Tibial artery (tissue), 4 donors: ENCODE results near the gene HSPA4L.
A peak's percentile ranks its signal among the peaks of the same experiment; 100 is the strongest.

ENCODE experiments used
- DNase-seq, 2 donors: peaks; one replicate each; pipeline ENCODE4 v3.0.0-alpha.2; 2019
- H3K27ac ChIP-seq, 2 donors: fragments of 200-600 bp; sonication (generic) in 1 of 2; 1 replicate in 1 of 2; 2 replicates in 1 of 2; pipeline ENCODE4 v1.5.1; 2018 to 2019; ENCODE audit warnings: mild to moderate bottlenecking in 1 of 2
- H3K27me3 ChIP-seq, 2 donors: fragments of 200-600 bp; sonication (generic) in 1 of 2; one replicate each; pipeline versions ENCODE4 v1.5.1 to v1.6.0; 2016 to 2019
- H3K36me3 ChIP-seq, 3 donors: fragments of 200-600 bp; sonication (generic) in 2 of 3; one replicate each; pipeline ENCODE4 v1.5.1; 2016 to 2019; ENCODE audit warnings: mild to moderate bottlenecking in 2 of 3
- H3K4me1 ChIP-seq, 4 donors: fragments of 200-600 bp; sonication (generic) in 2 of 4; 1 replicate in 3 of 4; 2 replicates in 1 of 4; pipeline ENCODE4 v1.5.1; 2016 to 2019
- H3K4me3 ChIP-seq, 2 donors: fragments of 200-600 bp; sonication (generic) in 1 of 2; 1 replicate in 1 of 2; 2 replicates in 1 of 2; pipeline ENCODE4 v1.5.1; 2018 to 2019; ENCODE audit warnings: mild to moderate bottlenecking in 2 of 2
- H3K9me3 ChIP-seq, 3 donors: fragments of 200-600 bp; sonication (generic) in 1 of 3; one replicate each; pipeline ENCODE4 v1.5.1; 2016 to 2019
- intact Hi-C: fragments of 100-400 bp; cut with DNase I; formaldehyde crosslinking; loops from one replicate; pipeline ENCODE4 v1.15.0; 2023; ENCODE audit warnings: low total_unique reads
- TF ChIP-seq, protein P1 (sequence below), 2 experiments: fragments of 200-600 bp in 1 of 2; fragments of 450-650 bp in 1 of 2; IDR thresholded peaks; one replicate each; pipeline ENCODE4 v1.5.1; 2017 to 2019; ENCODE audit warnings: antibody characterized with exemption in 2 of 2, mild to moderate bottlenecking in 1 of 2, moderate library complexity in 1 of 2

Gene HSPA4L

DNA sequence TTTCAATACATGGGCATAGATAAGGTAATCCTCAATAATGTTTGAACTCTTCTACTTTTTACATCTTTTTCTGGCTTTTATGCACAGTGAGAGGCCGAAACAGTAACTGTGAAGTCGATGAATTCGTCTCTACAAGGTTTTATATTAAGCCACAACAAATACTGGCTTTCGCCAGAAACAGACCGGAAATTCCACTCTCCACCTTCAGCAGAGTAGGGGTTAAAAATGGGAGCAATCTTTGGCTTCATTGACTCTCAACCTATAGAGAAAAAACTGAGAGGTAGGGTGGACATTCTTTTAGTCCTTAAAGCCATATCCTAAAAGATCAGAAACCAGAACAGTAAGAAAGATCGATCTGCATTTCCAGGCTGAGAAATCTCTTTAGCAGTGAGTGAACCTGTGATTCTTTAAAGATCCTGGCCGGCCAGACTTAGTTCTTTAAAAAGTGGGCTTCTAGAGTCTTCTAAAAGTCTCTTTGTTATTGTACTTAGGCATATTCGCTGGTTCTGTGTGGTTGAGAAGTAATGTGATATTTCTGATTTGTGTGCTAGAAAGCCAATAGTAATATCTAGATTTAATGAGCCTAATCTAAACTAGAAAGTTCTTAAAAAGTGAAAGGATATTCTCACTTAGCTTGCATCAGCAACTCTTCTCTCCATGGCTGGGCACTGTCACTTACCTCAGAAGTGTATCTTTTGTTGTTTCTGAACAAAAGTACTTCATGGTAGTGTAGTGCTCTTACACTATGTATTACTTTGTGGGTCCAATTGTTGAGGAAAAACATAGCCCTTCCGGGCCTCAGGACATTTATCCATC is 2.0 kb downstream of the HSPA4L start:
- TF ChIP-seq, protein P1, sequence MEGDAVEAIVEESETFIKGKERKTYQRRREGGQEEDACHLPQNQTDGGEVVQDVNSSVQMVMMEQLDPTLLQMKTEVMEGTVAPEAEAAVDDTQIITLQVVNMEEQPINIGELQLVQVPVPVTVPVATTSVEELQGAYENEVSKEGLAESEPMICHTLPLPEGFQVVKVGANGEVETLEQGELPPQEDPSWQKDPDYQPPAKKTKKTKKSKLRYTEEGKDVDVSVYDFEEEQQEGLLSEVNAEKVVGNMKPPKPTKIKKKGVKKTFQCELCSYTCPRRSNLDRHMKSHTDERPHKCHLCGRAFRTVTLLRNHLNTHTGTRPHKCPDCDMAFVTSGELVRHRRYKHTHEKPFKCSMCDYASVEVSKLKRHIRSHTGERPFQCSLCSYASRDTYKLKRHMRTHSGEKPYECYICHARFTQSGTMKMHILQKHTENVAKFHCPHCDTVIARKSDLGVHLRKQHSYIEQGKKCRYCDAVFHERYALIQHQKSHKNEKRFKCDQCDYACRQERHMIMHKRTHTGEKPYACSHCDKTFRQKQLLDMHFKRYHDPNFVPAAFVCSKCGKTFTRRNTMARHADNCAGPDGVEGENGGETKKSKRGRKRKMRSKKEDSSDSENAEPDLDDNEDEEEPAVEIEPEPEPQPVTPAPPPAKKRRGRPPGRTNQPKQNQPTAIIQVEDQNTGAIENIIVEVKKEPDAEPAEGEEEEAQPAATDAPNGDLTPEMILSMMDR (IDR thresholded peaks at IDR 0.05): no peak
- DNase-seq: no peak
- Histone ChIP-seq H3K9me3 (no peaks in the 10 kb centered on the region), H3K36me3 (no peaks in the 10 kb centered on the region), H3K27ac (peak overlapping the region; percentile 86 to 87), H3K4me1 (peaks cover 0 to 10% (median 4%) of the 10 kb centered on the region in 4 donors), H3K4me3 (peak overlapping the region; percentile 69 to 83), H3K27me3 (no peaks in the 10 kb centered on the region)
- intact Hi-C loops: loop anchor here (10.0 kb wide), 1 partner anchor 181 kb away; the partner anchor contains the start of genes ABHD18 and MFSD8

DNA sequence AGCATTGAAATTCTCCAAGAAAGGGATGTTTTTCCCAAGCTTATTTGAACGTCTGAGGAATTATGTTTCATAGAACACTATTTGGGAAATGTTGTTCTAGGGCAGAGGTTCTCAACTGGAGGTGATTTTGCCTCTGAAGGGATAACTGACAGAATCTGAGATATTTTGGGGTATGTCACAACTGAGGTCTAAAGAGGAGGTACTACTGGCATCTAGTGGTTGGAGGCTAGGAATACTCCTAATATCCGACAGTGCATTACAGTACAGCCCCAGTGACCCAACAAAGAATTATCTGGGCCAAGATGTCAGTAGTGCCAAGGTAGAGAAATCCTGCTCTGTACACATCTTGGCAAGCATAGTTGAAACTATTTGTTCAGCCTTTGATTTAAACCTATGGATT is 6.4 kb downstream of the HSPA4L start:
- intact Hi-C loops: loop anchor here (5.0 to 10.0 kb wide), 2 partner anchors 94 to 176 kb away; partner anchors contain the start of genes ABHD18, MFSD8 and PLK4
- Histone ChIP-seq H3K4me1 (peaks cover 0 to 10% (median 0%) of the 10 kb centered on the region in 4 donors), H3K4me3 (no peak overlapping the region), H3K27ac (no peak overlapping the region), H3K27me3 (no peaks in the 10 kb centered on the region), H3K9me3 (no peaks in the 10 kb centered on the region), H3K36me3 (no peaks in the 10 kb centered on the region)
- no peak for DNase-seq
- TF ChIP-seq, protein P1 (IDR thresholded peaks at IDR 0.05): no peak

DNA sequence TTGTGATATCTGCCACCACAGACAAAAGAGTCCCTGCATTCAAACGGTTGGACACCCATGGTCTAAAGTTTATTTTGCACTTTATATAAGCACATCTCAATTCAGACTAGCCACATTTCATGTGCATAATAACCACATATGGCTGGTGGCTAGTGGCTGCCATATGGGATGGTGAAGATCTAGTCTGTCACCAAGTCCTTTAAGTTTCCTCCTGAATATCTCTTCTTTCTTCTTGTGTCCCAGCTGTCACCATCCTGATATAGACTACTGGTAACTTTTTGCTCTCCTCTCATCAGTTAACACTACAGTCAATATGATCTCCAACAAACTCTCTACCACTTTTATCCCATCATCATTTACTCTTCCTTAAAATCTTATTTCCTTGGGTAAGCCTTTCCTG is 9.3 kb downstream of the HSPA4L start:
- Histone ChIP-seq H3K4me3 (no peak overlapping the region), H3K27ac (no peak overlapping the region), H3K9me3 (no peaks in the 10 kb centered on the region), H3K36me3 (no peaks in the 10 kb centered on the region), H3K4me1 (no peaks in the 10 kb centered on the region), H3K27me3 (no peaks in the 10 kb centered on the region)
- TF ChIP-seq, protein P1 (IDR thresholded peaks at IDR 0.05): no peak
- no peak for DNase-seq
- intact Hi-C loops: no loop called here

DNA sequence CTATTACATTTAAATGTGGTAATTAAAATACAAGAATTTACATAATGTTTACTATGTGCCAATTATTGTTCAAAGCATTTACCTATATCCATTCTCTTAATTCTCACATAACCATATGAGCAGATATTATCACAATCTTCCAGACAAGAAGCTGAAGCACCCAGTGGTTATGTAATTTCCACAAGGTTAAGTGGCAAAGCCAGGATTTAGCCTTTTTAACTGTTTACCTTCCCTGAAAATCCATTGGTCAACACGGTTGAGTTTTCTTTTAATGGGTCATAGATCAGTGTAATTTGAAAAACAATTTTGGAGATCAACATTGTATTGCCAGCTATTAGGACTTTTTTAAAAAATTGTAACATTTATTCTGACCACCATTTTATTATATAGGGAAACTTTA is 11.4 kb downstream of the HSPA4L start:
- Histone ChIP-seq H3K4me3 (no peak overlapping the region), H3K27ac (no peak overlapping the region), H3K36me3 (no peaks in the 10 kb centered on the region), H3K9me3 (no peaks in the 10 kb centered on the region), H3K27me3 (no peaks in the 10 kb centered on the region), H3K4me1 (no peaks in the 10 kb centered on the region)
- TF ChIP-seq, protein P1 (IDR thresholded peaks at IDR 0.05): no peak
- intact Hi-C loops: no loop called here
- no peak for DNase-seq

DNA sequence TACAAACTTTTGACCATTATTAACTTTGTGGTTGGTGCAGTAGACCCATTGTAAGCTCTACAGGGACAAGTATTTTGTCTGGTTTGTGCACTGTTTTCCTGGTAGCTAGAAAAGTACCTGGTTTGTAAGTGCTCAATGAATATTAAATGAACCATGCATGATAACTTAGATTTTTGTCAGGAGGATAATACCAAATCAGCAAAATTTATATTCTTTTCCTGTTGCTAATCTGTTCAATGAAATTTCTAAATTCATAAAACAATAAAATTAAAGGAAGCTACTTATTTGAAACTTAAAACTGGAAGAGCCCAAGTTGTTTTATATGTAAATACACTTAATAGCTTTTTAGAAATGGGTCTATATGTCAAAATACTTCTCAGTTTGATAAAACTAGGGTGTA is 17.6 kb downstream of the HSPA4L start:
- intact Hi-C loops: no loop called here

More for the DNA sequence above, 17.6 kb downstream of the HSPA4L start:
- Histone ChIP-seq H3K4me1 (no peaks in the 10 kb centered on the region), H3K9me3 (no peaks in the 10 kb centered on the region), H3K27me3 (no peaks in the 10 kb centered on the region), H3K36me3 (peaks cover 5 to 27% (median 7%) of the 10 kb centered on the region in 3 donors), H3K27ac (no peak overlapping the region), H3K4me3 (no peak overlapping the region)
- DNase-seq: no peak
- TF ChIP-seq, protein P1 (IDR thresholded peaks at IDR 0.05): no peak
